Esophagus squamous epithelium (tissue), 4 donors: ENCODE results near the gene SLC12A7.

Experiments used
- POLR2A ChIP-seq, 4 donors: fragments of 450-650 bp; IDR thresholded peaks; one replicate each; pipeline ENCODE4 v1.6.1; 2017; ENCODE audit warnings: antibody characterized with exemption in 4 of 4, mild to moderate bottlenecking in 4 of 4, moderate library complexity in 3 of 4
- TF ChIP-seq, protein P1 (sequence below), 6 experiments: fragments of 450-650 bp in 4 of 6; fragments of 200-600 bp in 2 of 6; sonication (generic) in 2 of 6; IDR thresholded peaks; one replicate each; pipeline ENCODE4 v1.5.1; 2016 to 2019; ENCODE audit warnings: antibody characterized with exemption in 6 of 6, mild to moderate bottlenecking in 4 of 6, moderate library complexity in 4 of 6

DNA sequence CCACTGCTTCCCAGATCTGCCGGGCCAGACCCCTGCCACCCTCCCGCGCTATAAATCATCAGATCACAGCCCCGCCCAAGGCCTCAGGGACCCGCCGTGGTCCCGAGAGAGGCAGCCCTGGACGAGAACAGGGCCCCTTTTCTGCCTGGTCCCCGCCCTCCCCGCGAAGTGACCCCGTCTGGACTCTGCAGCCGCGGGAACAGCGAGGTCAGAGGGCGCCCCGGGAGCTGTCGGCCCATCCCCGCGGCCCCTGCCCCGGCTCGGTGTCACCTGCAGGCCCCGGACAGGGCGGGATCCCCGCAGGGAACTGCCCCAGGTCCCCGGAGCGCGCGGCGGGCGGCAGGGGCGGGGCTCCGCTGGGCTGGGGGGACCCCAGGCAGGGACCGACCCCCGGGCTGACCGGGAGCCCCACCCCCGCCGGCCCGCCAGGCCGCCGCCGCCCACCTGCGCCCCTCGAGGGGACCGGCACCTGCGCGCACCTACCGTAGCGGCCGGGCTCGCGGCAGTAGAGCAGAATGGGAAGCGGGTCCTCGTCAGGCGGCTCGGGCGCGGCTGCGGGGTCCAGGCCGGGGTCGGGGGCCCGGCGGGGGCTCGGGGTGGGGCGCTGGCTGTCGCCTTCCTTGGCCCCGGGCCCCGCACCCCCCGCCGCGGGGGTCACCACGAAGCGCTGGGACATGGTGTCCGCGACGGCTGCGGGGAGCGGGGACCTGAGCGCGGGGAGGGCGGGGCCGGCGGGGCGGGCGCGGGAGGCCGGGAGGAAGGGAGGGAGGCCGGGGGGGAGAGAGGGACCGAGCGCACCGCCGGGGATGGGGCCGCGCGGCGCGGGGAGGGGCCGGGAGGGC is 43.5 kb upstream of the SLC12A7 start:
- TF ChIP-seq, protein P1, sequence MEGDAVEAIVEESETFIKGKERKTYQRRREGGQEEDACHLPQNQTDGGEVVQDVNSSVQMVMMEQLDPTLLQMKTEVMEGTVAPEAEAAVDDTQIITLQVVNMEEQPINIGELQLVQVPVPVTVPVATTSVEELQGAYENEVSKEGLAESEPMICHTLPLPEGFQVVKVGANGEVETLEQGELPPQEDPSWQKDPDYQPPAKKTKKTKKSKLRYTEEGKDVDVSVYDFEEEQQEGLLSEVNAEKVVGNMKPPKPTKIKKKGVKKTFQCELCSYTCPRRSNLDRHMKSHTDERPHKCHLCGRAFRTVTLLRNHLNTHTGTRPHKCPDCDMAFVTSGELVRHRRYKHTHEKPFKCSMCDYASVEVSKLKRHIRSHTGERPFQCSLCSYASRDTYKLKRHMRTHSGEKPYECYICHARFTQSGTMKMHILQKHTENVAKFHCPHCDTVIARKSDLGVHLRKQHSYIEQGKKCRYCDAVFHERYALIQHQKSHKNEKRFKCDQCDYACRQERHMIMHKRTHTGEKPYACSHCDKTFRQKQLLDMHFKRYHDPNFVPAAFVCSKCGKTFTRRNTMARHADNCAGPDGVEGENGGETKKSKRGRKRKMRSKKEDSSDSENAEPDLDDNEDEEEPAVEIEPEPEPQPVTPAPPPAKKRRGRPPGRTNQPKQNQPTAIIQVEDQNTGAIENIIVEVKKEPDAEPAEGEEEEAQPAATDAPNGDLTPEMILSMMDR (IDR thresholded peaks at IDR 0.05): no peak
- no peak for TF ChIP-seq POLR2A (IDR thresholded peaks at IDR 0.05)
